Hepatocyte (in vitro differentiated cells): Measurements from ENCODE around the gene COA1. TPM values are rescaled to one million over a fixed set of nuclear protein-coding genes. Genes with fewer than 3 reads are reported as not detected.
A peak's percentile ranks its signal among the peaks of the same experiment; 100 is the strongest.

Experiments
- DNase-seq: peaks from one replicate; pipeline ENCODE4 v3.0.0-alpha.2; 2016; ENCODE audit warnings: low spot score
- H2AFZ ChIP-seq: fragments of 200-600 bp; sonication (generic); 2 replicates; pipeline ENCODE4 v1.6.0; 2016; ENCODE audit warnings: antibody characterized with exemption, mild to moderate bottlenecking
- H3K27ac ChIP-seq: fragments of 200-600 bp; sonication (generic); 2 replicates; pipeline ENCODE4 v1.5.1; 2016; ENCODE audit warnings: mild to moderate bottlenecking
- H3K27me3 ChIP-seq: fragments of 200-600 bp; sonication (generic); 2 replicates; pipeline ENCODE4 v1.6.1; 2016
- H3K36me3 ChIP-seq: fragments of 200-600 bp; sonication (generic); replicated peaks from 2 replicates; pipeline ENCODE4 v1.5.1; 2016; ENCODE audit warnings: low read depth; ENCODE audit not compliant: insufficient read depth
- H3K4me1 ChIP-seq: fragments of 200-600 bp; sonication (generic); 2 replicates; pipeline ENCODE4 v1.5.1; 2016; ENCODE audit warnings: mild to moderate bottlenecking, moderate library complexity; ENCODE audit not compliant: insufficient read depth
- H3K4me2 ChIP-seq: fragments of 200-600 bp; sonication (generic); 2 replicates; pipeline ENCODE4 v1.6.0; 2016
- H3K4me3 ChIP-seq: fragments of 200-600 bp; sonication (generic); 2 replicates; pipeline ENCODE4 v1.5.1; 2016; ENCODE audit warnings: mild to moderate bottlenecking
- H3K79me2 ChIP-seq: fragments of 200-600 bp; sonication (generic); 2 replicates; pipeline ENCODE4 v1.6.0; 2017; ENCODE audit warnings: mild to moderate bottlenecking
- H3K9me2 ChIP-seq: fragments of 200-600 bp; sonication (generic); replicated peaks from 2 replicates; pipeline ENCODE4 v1.6.0; 2017; ENCODE audit warnings: mild to moderate bottlenecking; ENCODE audit not compliant: insufficient read depth
- H3K9me3 ChIP-seq: fragments of 200-600 bp; sonication (generic); 2 replicates; pipeline ENCODE4 v1.5.1; 2016; ENCODE audit warnings: low read depth, mild to moderate bottlenecking
- H4K20me1 ChIP-seq: fragments of 200-600 bp; sonication (generic); 2 replicates; pipeline ENCODE4 v1.6.0; 2016; ENCODE audit warnings: mild to moderate bottlenecking; ENCODE audit not compliant: insufficient read depth, poor library complexity, severe bottlenecking
- CTCF ChIP-seq: fragments of 200-600 bp; sonication (generic); IDR thresholded peaks from 2 replicates; pipeline ENCODE4 v1.5.1; 2016; ENCODE audit warnings: antibody characterized with exemption, mild to moderate bottlenecking; ENCODE audit not compliant: poor library complexity
- EZH2 ChIP-seq: fragments of 200-600 bp; sonication (generic); IDR thresholded peaks from 2 replicates; pipeline ENCODE4 v1.6.1; 2016; ENCODE audit warnings: antibody characterized with exemption, mild to moderate bottlenecking, borderline replicate concordance
- EZH2phosphoT487 ChIP-seq: fragments of 200-600 bp; sonication (generic); IDR thresholded peaks from one replicate; pipeline ENCODE4 v1.6.1; 2018; ENCODE audit warnings: antibody characterized with exemption, mild to moderate bottlenecking, low read depth, moderate library complexity; ENCODE audit not compliant: unreplicated experiment, severe bottlenecking
- WGBS: methylation state at CpG from one replicate; pipeline ENCODE4 v1.1.6; 2016; ENCODE audit warnings: low lambda C conversion rate; ENCODE audit errors: missing lambda C conversion rate; 5-methylcytosine and 5-hydroxymethylcytosine counted together
- polyA plus RNA-seq: library from polyadenylated mRNA; unstranded; fragments of >200 nt; fragmentation: Nextera tagmentation; extraction: Ambion mirVana; gene quantifications from 2 replicates; pipeline ENCODE4 v1.2.1, GENCODE V29; 2016
- total RNA-seq: library from RNA; depleted of rRNA; stranded (reverse); fragments of >200 nt; gene quantifications from 2 replicates; pipeline ENCODE4 v1.2.3, GENCODE V29; 2014

The COA1 gene
- total and polyA plus RNA-seq, 2 experiments from 2014 or later: 52.1 to 55.2 TPM

DNA sequence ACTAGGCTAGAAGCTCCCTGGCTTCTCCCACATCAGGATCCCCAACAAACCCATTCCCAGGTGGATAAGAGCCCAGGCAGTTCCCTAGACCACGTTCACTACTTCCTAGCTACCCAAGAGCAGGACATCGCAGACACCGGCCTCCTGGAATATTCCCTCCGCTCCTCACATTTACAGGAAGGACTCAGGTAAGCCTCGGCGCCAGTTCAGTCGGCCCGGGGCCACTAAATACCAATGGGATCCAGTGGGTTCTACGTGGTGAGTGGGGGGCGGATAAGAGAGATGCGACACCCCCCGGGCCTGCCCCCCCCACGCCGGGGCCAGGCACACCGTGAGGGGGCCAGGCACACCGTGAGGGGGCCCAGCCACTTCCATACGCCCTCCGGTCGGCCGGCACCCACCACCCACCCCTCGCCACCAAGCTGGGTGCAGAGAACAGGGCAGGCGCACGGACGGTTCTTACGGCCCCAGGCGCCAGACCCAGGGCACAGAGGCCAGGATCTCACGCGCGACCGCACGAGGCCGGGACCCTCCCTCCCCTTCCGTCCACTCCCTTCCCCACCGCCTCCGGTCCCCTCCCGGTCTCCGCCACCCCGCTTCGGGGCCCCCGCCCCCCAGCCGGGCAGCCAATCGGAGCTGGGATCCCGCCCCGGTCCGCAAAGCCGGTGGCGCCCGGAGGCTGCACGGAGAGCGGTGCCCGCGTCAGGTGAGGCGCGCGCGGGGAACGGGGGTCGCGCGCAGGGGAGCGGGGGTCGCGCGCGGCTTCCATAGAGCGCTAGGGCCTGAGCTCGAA, 28.9 kb upstream of the COA1 start, which contains the start of gene BLVRA:
BLVRA (plus strand) TSS at position 652 of the 793 bp plus-strand sequence. CDS start 12,479 bp downstream, outside the sequence.
- Histone ChIP-seq H3K4me2 (peak within 1 kb of the TSS; percentile 97), H3K79me2 (peaks cover 4% of the 10 kb centered on the region), H3K27me3 (peaks cover 6% of the 10 kb centered on the region), H3K4me1 (no peaks in the 10 kb centered on the region), H4K20me1 (no peaks in the 10 kb centered on the region), H3K9me2 (no peaks in the 10 kb centered on the region), H3K4me3 (peak within 1 kb of the TSS; percentile 96), H3K36me3 (no peaks in the 10 kb centered on the region), H3K27ac (peak within 1 kb of the TSS; percentile 89), H3K9me3 (no peaks in the 10 kb centered on the region), H2AFZ (peak within 1 kb of the TSS; percentile 99)
- no peak for TF ChIP-seq EZH2phosphoT487
- WGBS: 7% methylated on average over 27 of the region's 67 CpGs
- DNase-seq: peak; percentile 68

DNA sequence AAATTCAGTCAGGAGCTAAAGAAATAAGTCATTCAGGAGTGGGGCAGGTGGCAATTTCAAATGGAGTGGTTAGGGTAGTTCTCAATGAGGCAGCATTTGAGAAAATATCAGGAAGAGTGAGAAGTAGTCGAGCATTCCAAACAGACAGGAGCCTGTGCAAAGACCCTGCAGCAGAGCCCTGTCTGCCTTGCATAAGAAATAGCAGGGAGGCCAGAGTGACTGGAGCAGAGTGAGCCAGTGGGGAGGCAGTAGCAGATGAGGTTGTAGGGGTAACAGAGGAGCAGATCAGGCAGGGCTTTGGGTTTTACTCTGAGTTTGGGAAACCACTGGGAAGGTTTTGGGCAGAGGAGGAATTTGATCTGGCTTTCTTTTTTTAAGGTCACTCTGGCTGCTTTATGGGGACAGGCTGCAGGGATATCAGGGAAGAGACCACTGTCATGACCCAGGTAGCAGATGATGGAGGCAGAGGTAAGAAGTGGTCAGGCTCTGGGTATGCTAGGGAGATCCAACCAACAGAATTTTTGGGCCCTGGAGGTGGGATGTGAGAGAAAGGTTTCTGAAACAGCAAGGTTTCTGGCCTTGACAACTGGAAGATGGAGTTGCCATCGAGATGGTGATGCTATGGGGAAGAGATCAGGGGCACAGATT, 27.9 kb upstream of the COA1 start:
- Histone ChIP-seq H3K4me2 (peak overlapping the region; percentile 97), H3K4me1 (no peaks in the 10 kb centered on the region), H3K27me3 (peaks cover 6% of the 10 kb centered on the region), H3K4me3 (no peak overlapping the region), H3K9me3 (no peaks in the 10 kb centered on the region), H4K20me1 (no peaks in the 10 kb centered on the region), H2AFZ (no peak overlapping the region), H3K79me2 (peaks cover 4% of the 10 kb centered on the region), H3K36me3 (no peaks in the 10 kb centered on the region), H3K9me2 (no peaks in the 10 kb centered on the region), H3K27ac (no peak overlapping the region)
- 85% methylated on average over 2 of the region's 2 CpGs for WGBS
- no peak for DNase-seq
- no peak for TF ChIP-seq EZH2phosphoT487
- no peak for TF ChIP-seq EZH2

GRCh38 chr7:43756368-43757072, 27.2 kb upstream of the COA1 start:
- H3K4me2 ChIP-seq: no peak overlapping the region
- DNase-seq: no peak

More at GRCh38 chr7:43756368-43757072, 27.2 kb upstream of the COA1 start:
- TF ChIP-seq EZH2phosphoT487 (no peak), EZH2 (no peak), CTCF (no peak)
- Histone ChIP-seq H3K9me3 (no peaks in the 10 kb centered on the region), H3K9me2 (no peaks in the 10 kb centered on the region), H3K79me2 (peaks cover 4% of the 10 kb centered on the region), H3K36me3 (no peaks in the 10 kb centered on the region), H3K4me1 (no peaks in the 10 kb centered on the region), H2AFZ (no peak overlapping the region), H3K4me3 (no peak overlapping the region), H3K27me3 (peaks cover 6% of the 10 kb centered on the region), H3K27ac (no peak overlapping the region), H4K20me1 (no peaks in the 10 kb centered on the region)
- 81% methylated on average over 1 of the region's 1 CpG for WGBS
